GM19468 (cell line): Measurements from ENCODE around the gene NSDHL.
"Not testable (repeated sequence)": the region's sequence is repeated elsewhere in the genome, so short reads cannot be mapped to it uniquely, and the experiment has no call there.

Source experiments
- ATAC-seq: cut with Tn5 transposase; IDR thresholded peaks from one replicate; pipeline ENCODE4 v1.9.1; 2021; ENCODE audit warnings: mild to moderate bottlenecking, moderate library complexity, moderate number of reproducible peaks; ENCODE audit not compliant: unreplicated experiment; ENCODE audit errors: extremely low read depth

Gene NSDHL

GRCh38 chrX:152910018-152910417 is 79.2 kb downstream of the NSDHL start:
- ATAC-seq: not testable (repeated sequence)

- no peak for ATAC-seq
Observed at GRCh38 chrX:152912106-152912505, 81.2 kb downstream of the NSDHL start.

DNA sequence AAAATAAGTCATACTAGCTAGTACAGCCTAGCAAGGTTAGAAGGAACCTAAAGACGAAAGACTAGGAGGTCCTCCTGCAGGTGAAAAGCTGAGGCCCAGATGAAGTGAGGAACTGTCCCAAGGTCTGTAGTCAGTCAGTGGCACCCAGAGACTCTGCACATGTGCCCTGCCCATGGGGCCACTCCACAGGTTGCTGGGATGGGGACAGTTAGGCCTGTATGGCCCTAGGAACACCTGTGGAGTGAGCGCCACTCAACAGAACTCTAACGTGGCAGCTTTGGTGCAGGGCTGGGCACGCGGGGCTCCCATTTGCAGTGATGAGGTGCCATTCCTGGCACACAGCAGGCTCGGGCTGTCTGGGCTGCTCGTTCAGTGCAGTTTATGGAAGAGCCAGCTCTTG is 81.8 kb downstream of the NSDHL start:
- ATAC-seq: no peak

GRCh38 chrX:152913346-152913745 is 82.5 kb downstream of the NSDHL start:
- no peak for ATAC-seq

DNA sequence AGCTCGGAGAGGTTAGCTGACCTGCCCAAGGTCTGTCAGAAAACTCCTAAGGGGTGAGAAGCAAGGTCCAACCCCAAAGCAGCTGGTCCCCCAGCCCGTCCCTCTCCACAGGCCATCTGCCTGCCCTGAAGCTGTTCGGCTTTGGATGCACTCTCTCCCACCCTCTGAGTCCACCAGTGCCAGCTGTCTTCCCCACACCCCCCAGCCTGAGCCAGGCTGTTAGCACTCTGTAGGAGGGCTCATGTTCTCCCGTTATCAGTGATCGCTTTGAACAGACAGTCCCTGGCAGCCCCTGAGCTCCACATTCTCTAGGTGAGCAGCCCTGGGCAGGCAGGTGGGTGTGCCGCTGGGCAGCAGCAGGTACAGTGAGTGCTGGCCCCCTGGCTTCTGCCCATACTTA is 83.0 kb downstream of the NSDHL start:
- ATAC-seq: no peak

DNA sequence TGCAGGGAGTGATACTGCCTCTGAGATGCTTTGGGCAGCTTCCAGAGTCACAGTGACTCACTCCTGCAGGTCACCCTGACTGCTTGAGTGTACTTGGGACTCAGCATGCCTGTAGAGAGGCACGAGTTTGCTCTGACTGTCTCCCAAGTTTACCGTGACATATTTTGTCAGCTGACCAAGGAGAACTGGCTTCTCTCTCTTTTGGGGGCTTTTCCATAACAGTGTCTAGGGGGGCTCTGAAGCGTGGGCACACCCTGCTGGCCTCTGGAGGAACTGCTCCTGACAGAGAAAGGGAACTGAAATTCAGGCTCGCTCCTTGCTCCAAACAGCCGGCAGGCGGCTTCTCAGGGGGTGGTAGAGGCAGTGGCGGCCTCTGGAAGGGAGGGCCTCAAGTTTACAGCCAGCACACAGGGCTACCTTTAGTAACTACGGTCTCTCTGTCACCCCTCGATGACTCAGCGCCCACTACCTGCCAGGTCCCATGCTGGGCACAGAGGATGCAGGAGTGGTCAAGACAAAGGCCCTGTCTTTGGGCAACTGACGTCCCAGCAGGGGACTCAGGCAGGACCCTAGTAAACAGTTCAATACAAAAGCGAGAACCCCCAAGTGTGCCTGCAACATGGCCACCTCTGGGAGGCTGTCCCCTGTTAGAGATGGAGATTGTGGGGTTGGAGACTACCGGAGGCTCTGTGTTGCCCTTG is 84.8 kb downstream of the NSDHL start:
- ATAC-seq: peak; percentile 64

DNA sequence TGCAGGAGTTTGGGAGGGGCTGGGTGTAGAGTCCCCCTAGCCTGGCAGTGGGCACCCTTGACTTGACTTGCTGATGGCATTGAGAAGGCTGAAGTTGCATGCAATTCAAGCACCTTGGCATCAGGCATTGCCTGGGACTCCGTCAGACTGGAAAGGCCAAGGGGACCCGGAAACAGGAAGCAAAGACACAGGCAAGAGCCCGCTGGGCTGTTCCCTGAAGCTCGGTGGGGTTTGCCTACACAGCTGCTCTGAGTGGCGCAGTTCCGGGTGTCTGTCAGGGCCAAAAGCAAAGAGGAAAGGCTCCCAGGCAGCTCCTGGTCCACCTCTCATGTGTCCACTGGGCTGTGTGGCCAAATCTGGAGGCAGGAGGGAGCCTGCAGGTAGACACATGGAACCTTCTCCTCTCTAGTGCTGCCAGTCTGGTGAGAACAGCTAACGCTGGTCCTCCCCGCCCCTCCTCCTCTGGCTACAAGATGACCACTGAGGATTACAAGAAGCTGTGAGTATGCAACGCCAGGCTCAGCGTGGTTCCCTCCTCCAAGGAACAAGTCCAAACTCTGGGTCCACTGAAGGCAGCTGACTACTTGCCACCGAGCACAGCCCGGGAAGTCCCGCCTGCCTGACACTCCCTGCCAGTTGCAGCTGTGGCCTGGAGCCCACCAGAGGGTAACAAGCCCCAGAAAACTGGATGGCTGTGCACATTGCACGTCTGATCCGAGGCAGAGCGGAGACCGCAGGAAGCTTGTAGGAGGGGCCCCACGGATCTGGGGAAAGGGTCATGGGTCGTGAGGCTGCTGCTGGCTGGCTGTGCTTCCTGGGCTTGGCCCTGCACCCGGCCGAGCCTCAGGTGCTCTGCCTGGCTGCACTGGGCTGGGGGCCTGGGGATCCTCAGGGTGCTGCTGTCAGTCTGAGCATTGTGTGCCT is 87.1 kb downstream of the NSDHL start:
- ATAC-seq: no peak

DNA sequence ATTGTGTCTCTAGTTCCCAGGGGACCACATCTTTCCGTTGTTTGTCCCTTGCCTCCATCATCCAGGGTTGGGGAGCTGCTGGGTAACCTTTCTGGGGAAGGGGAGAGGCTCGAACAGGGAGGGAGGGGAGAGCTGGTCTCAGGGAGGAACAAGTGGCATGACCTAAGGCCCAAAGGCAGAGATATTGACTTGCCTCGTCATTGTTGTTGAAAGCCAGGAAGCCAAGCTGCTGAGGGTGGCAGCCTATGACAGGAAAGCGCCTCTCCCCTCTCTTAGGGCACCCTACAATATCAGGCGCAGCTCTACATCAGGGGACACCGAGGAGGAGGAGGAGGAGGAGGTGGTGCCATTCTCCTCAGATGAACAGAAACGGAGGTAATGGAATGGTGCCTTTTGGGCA is 87.8 kb downstream of the NSDHL start:
- no peak for ATAC-seq
